Raji (cell line): Measurements from ENCODE around the gene VPS13D.

Source experiments
- POLR2A ChIP-seq: IDR thresholded peaks from 2 replicates; pipeline ENCODE4 v1.6.1; 2011; ENCODE audit warnings: low read depth, low read length, control low read depth; ENCODE audit not compliant: insufficient read depth

VPS13D gene

DNA sequence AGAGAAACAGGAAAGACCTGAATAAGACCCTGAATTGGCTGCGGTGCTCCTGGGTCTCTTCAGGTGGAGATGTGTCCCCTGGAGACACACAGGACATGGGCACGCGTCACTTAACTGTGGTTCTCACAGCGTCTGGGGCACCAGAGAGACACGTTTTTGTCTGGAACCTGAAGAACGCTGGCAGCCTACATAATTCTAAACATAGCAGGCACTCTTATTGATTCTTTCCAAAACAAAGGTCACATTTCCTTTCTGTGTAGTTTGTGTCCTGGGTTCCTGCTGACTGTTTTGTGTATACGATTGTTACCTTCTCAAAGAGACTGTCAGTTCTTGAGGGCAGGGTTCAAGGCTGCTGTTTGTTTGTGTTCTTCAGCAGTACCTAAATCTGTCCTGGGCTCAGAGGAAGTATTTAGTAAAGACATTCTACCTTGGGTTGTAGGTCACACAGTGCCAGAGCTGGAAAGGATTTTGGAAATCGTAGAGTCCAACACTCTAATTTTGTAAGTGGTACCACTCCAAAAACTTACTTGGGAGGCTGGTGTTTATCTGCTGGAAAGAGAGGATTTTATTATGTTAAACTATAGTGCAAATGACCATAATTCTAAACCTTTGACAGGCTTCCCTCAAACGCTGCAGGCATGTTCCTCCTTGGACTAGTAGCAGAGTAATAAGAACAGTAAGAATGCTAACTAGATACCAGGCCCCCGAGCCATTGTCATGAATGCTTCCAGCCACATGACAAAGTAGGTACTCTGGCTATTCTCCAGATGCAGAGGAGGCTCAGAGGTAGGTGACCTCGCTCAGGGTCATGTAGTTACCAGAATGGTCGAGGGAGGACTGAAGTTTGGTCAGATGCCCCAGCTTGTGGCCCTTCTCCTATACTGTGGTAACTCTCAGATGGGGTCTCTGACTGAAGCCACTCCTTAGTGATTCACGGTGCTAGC is 223.8 kb downstream of the VPS13D start:
- no peak for TF ChIP-seq POLR2A

DNA sequence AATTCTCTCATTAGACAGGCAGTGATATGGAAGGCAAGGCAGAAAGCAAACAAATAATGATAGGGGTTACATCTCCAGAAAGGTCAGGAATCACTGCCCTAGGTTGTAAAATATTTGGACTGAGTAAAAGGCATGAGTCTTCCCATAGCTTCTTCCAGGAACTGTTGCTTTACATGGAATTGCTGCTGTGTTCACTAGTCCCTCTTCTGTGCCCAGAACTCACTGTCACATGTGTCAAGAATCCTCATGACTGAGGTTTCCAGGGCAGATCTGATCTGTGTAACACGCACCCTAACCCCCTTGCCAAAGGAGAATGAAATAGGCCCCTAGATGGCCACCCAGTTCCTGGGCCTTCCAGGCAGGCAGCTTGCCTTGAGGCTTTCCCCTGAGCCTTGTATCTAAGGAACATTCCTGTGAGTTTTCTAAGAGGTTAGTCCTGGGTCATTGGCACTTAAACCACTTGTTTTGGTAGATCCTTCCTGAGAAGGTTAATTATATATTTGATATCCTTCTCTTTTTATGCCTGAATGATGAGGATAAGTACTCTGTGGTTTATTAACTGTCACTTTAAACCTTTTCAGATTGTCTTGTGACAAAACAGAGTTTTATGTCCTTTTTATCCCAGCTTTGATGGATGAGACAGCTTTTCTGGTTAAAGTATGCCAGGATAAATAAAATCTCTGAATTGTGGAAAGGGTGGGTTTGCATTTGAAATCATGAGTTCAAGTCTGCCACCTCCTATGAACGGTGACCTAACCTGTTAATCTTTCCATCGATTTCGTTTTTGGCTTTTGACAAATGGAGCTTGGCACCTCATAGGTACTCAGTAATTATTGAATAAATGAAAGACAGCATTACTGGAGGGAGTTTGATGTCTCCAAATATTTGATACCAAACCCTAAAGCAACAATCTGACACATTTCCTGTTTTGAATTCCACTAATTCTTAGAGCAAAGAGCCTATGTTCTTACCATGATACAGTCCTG is 224.9 kb downstream of the VPS13D start:
- TF ChIP-seq POLR2A: no peak

DNA sequence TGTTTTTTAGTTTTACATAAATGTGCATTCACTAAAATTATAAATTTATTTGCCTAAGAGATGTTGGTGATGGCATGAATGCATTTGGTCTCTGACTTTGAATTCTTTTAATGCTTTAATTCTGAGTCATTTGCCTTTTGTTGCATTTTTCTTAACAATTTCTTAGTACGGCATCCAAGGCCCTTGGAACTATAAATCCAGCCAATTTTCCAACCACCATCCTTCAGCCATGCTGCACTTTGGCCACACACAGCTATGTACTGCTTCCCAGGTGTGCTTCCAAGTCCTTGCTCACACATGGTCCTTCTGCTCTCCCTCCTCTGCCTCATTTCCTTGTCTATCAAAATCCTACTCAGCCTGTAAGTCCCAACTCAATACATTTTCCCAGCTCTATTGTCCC is 227.1 kb downstream of the VPS13D start:
- TF ChIP-seq POLR2A: no peak

DNA sequence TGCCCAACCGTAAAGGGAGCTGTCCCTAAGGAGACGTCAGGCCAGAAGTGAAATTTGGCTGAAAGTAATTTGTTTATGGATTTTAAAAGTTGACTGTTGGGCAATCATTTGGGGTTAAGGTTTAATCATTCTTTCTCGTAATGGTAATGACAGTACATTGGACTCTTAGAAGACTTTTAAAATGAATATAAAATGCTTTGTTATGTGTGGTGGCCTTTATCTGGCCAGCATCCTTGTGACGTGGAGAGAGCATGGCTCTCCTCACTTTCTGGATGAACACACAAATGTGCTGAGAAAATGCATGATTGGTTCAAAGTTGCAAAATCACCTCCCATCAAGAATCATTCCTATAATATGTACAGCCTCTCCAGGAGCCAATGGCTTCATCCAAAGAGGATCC is 227.9 kb downstream of the VPS13D start:
- TF ChIP-seq POLR2A: no peak

DNA sequence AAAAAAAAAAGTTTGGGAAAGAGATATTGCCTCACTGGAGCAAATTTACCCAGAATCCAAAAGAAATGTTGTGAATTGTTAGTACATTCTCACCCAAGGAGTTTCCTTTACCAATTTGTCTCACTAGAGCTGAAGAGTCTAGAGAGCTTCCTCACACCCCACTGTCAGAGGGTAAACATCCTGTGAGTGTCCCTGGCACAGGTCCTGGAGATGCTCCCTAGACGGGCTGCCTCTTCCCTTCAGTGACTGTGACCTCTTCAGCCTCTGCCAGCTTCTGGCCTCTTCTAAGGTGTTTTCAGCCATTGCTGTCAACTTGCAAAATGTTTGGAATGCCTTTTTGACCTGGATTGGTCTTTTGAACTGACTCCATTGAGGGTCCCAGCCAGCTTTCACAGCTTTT is 228.7 kb downstream of the VPS13D start:
- TF ChIP-seq POLR2A: no peak

DNA sequence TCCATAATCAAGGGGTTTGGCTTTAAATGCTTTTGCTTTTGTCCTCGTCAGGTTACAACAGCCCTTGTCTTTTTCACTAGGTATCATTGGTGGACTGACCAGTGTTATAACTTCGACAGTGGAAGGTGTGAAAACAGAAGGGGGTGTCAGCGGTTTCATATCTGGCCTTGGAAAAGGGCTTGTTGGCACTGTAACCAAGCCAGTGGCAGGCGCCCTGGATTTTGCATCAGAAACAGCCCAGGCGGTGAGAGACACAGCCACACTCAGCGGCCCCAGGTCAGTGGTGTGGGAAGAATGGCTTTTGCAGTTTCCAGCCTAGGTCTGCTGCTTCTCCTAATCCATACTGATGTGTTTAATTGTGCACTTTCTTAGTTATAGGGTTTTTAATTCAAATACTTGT is 230.3 kb downstream of the VPS13D start:
- TF ChIP-seq POLR2A: no peak

DNA sequence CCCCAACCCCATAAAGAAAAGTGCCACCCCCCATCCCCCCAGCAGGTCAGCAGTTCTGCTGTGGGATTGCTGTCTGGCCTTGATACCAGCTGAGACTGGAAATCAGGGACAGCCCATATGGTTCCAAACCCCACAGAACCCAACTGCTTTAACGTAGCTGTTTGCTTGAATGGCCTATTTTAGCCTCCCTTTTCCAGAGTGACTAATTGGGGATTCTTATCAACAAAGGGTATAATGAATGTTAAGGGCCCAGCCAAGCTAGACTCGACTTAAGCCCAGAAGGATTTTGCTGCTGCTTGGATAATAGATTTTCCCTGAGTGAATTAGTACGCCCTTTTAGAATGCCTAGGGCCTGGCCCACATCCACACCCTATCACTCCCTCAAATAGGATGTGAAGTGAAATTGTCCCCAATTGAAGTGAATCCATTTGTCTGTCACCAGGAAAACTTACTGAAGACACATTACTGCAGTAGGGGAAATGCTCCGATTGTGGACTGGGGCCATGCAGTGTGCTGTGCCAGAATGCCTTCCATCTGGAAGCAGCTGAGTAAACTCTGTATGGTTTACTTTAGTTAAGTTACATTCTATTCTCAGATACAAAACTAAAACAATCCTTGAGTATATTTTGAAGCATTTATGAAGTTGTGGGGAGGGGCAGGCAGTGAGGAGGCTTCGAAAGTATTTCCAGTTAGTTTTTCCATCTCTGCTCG is 231.2 kb downstream of the VPS13D start:
- TF ChIP-seq POLR2A: no peak

DNA sequence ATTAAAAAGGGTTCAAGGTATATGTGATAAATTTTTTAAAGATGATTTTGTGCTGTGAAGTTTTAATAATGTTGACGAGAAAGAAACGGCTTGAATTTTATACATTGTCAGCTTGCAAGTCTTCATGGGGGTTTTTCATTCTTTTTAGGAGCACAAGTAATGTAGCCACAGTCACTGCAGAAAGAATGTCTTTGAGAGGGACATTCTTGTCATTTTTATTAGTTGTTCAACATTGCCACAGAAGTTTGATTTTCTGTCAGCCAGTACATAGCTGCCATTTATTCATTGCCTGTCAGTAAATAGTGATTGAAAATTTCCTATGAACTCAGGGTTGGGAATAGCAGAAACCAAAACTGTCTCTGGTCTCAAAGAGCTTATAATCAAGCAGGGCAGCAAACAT is 231.9 kb downstream of the VPS13D start:
- no peak for TF ChIP-seq POLR2A

DNA sequence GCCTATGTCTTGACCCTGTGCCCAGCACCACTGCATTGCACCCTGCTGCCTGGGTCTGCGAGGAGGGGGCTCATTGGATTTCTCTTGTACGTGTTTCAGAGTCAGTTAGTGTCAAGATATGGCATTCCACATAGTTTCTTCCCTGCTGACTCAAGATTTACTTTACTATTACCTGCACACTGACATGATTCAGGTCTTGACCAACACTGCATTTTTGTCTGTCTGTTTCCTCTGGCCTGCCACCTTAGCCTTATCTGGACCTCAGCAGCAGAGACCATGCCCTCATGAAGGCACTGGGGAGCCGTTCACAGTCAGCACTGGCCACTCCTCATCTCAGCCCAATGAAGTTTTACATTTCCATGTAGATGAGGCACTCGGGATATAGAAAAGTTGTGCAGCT is 232.8 kb downstream of the VPS13D start:
- TF ChIP-seq POLR2A: no peak

DNA sequence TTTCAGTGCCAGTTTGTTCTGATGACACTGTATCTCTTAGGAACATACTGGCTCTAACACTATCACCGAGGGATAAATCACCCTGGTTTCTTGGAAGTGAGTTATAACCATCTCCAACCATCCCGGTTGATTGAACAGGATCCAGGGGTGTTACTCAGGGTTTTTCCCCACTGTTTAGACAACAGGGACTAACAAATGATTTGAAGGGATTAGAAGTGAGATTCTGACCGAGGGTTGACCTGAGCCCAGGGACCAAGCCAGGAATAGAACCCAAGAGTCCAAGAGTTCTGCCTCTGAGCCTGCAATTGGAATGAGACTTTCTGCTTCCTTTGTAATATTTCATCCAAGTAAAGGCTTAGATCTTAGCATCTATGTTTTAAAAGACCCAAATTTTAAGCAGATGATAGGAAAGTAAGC is 234.2 kb downstream of the VPS13D start:
- TF ChIP-seq POLR2A: no peak

DNA sequence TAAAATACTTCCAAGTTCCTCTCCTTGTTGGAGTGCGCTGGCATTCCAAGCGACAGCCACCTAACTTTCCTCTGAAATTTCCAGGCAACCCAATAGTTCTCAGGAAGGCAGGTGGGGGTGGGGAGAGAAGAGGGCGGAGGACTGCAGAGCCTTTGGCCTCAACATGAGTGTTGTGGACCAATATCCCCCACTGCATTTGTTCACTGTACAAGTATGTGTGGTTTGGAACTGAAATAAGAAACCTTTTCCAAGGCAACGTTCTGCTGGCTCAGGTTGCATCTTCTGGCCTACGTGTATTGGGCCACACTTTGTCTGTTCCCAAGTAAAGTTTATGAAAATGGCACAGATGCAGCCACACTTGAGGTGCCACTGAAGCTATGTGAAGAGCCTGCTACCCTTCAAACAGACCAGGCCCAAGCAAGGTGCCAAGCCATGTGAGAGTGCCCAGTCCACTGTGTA is 234.8 kb downstream of the VPS13D start:
- TF ChIP-seq POLR2A: no peak

DNA sequence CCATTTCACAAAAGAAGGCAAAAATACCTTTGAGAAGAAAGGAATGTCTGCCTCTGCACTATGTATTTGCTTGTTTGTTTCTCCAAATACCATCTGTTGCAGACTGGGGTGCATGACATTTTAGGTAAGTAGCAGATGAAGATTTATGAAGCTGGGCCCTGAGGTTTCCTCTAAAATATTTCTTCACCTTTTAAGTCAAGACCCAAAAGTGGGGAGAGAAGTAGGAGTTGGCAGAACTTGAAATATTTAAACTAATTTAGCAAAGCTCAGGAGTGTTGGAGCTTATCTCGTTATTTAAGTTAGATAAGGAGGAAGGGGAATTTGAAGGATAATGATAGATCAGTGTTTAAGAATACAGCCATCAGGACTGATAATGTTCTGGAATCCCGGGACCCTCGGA is 235.3 kb downstream of the VPS13D start:
- TF ChIP-seq POLR2A: no peak

DNA sequence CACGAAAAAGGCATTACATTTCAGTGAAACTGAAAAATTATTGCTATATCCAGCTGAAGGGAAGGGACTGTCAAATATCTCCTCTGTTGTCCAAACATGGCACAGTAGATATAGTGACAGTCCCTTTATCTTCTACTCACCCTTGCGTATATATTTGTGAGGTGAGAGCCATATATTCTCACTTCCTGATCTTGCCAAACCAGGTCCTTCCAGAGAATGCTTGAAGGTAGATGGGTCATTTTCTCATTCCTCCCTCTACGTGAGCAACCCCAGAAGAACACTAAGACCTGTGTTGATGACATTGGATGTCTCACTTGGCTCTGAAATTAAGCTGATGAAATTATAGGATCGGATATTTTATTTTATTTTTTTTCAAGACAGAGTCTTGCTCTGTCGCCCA is 237.0 kb downstream of the VPS13D start:
- TF ChIP-seq POLR2A: no peak

DNA sequence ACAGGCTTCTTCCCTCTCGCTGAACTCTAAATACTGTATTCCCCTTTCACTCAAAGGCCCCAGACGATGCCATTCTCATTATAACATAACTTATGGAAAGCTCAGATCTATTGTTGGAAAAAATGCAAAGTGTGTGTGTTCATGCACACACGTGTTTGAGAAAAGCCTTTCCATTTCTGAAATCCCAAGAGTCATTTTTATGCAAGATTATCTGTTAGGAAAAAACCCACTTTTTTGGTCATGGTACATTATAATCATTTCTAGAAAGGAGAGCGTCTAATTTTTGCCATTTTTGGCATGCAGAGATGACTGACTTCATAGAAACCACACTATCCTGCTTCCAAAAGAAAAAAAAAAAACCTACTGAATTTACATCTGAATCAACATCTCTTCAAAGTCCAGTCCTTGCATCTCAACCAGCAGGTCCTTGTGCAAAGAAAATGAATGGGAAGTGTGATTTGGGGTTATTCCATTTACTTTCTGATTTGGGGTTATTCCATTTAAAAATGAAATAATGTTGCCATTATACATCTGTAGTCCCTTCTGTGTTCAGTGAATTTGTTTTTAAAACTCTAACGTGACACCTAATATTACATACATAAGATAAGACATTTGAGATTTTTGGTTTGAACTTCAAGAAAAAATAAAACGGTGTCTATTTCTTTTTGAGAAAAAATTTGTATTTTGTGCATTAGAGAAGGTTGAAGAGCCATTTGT is 237.9 kb downstream of the VPS13D start:
- no peak for TF ChIP-seq POLR2A
